SU-DHL-6 (cell line): ENCODE results near the gene LMNA.

Experiments used
- CTCF ChIP-seq: fragments of 200-600 bp; sonication (generic); IDR thresholded peaks from one replicate; pipeline ENCODE4 v1.5.1; 2017; ENCODE audit warnings: antibody characterized with exemption, mild to moderate bottlenecking, low read length, moderate library complexity; ENCODE audit not compliant: insufficient read depth, poor library complexity, severe bottlenecking
- EZH2phosphoT487 ChIP-seq: fragments of 200-600 bp; sonication (generic), shearing (Covaris generic); conservative IDR thresholded peaks from 2 replicates; pipeline ENCODE4 v1.6.1; 2018; ENCODE audit warnings: mild to moderate bottlenecking, antibody characterized with exemption, low read length, moderate library complexity, mixed read lengths

DNA sequence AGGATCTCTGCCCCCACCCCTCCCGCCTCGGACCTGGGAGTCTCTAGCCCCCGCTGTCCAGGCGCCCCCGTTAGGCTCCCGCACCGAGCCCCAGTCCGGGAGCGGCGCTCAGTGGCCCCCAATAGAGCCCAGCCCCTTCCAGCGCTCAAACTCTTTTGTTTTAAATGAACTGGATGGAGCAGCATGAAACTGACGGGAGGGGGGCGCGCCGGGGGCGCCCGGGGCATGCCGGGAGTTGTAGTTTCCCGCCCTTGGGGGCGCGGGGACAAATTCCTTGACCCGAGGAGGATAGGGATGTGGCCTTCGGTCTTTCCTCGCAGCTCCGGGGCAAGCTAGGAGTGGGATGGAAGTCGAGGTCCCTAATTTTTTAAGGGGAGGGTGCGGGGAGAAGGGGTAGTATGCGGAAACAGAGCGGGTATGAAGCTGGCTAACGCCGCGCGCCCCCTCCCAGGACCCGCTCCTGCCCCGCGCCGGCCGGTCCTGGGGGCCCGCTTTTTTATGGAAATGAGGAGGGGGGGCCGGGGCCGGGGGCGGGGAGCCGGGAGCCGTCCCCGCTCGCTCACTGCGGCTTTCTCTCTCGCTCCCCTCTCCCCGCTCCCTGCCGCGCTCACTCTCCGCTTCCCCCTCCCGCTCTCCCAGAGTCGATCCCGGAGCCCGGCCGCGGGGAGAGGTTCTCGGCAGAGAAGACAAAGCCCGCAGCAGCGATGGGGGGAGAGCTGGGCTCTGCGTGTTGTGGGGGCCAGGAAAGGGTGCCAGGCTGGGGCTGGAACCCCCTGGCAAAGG is 32.0 kb upstream of the LMNA start, which contains the start of gene MEX3A:
- TF ChIP-seq CTCF (no peak), EZH2phosphoT487 (no peak)
